ENCODE measurements around the gene GDPD3.
A peak's percentile ranks its signal among the peaks of the same experiment; 100 is the strongest.
"Not testable (repeated sequence)": the region's sequence is repeated elsewhere in the genome, so short reads cannot be mapped to it uniquely, and the experiment has no call there.

GDPD3 gene

DNA sequence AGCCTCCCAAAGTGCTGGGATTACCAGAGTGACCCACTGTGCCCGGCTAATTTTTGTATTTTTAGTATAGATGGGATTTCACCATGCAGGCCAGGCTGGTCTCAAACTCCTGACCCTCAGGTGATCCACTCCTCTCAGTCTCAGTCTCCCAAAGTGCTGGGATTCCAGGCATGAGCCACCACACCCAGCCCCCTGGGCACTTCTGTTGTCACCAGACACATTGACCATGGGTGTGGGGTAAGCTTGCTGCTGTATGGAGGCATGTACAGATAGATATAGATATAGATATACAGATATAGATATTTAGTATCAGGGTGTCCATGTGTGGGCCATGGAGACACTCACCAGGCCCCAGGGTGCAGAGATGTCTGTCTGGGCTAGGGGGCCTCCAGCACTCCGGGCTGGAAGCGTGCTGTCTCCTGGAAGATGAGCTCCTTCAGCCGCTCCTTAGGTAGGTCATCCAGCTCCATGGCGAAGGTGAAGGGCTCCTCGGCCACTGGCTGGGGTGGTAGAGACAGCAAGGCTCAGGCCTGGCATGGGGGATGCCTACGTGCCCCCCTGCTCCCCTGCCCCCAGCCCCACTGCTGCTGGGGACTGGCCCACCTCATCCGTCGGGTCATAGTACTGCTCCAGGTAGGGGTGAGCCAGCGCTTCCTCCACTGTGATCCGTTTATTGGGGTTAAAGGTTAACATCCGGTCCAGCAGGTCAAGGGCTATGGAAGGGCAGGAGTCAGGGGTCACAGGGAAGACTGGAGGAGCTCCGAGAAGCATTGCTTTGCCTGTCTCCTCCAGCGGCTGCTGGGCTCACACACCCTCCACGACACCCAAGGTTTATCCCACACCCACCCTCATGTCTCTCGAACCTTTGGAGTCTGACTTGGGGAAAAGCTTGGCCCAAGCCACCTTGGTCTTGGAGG lies 3.2 kb upstream of the GDPD3 start:
- peaks cover 3% of the 10 kb centered on the region; the same call in 1 of the 2 replicates for H3K36me3 ChIP-seq (ENCODE audit: insufficient read depth, low read length)
- no peak overlapping the region for H3K9ac ChIP-seq (ENCODE audit: low read depth, low read length)
- 0 out of 2 replicates have a peak, but pooled peaks cover 3% of the 10 kb centered on the region for H3K4me1 ChIP-seq (ENCODE audit: insufficient read depth, low read length)
- no peaks in the 10 kb centered on the region for H3K9me3 ChIP-seq (ENCODE audit: control insufficient read depth, insufficient read depth, low read length)

DNA sequence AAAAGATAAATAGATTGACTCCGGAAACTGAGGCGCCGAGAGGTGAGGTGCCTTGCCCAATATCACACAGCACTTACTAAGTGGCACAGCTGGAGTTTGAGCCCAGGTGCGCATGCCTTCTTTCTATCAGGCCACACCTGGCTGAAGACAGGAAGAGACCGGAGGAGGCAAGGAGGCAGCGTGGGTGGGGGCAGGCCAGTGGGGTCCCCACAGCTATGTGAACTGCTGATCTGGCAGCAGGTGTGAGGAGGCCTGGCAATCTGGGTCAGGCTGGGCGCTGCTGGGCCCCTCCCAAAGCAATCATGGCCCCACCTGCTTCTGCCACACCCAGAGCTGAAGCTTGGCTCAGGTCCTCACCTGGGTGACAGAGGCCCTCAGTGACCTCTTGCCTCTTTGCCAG lies 1.9 kb upstream of the GDPD3 start:
- Histone ChIP-seq H3K9me3 (ENCODE audit: control insufficient read depth, insufficient read depth, low read length) (no peaks in the 10 kb centered on the region), H3K4me1 (ENCODE audit: insufficient read depth, low read length) (0 out of 2 replicates have a peak, but pooled peaks cover 3% of the 10 kb centered on the region), H3K9ac (ENCODE audit: low read depth, low read length) (no peak overlapping the region), H3K36me3 (ENCODE audit: insufficient read depth, low read length) (peaks cover 3% of the 10 kb centered on the region; the same call in 1 of the 2 replicates)

DNA sequence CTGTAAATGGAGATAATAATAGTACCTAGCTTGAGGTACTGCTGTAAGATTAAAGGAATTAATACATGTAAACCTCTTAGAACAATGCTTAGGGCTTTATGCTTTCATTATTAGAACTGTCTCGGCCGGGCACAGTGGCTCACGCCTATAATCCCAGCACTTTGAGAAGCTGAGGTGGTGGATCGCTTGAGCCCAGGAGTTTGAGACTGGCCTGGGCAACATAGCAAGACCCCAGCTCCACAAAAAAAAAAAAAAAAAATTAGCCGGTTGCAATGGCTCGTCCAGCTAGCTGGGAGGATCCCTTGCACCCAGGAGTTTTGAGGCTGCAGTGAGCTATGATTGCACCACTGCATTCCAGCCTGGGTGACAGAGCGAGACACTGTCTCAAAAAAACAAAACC lies 1.5 kb upstream of the GDPD3 start:
- not testable (repeated sequence) for H3K36me3 ChIP-seq (ENCODE audit: insufficient read depth, low read length); H3K9ac ChIP-seq (ENCODE audit: low read depth, low read length)

DNA sequence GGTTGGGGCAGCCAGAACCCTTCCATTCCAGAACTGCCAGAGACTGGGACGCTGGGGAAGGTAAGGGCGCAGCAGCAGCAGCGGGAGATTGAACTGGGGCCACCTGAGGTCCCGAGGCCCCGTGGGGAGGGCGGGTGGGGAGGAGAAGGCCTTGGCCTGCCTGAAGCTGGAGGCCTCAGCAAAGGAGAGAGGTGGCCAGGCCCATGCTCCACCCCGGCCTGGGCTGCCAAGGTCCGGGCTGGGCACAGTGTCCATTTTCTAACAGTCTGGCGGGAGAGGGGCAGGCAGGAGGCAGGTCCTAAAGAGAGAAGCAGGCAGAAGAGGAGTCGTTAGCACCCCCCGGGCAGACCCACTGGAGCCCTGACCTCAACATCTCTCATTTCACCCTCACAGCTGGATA lies 1.1 kb upstream of the GDPD3 start:
- H3K9ac ChIP-seq (ENCODE audit: low read depth, low read length), result no peak overlapping the region
- 0 out of 2 replicates have a peak, but pooled peaks cover 3% of the 10 kb centered on the region for H3K4me1 ChIP-seq (ENCODE audit: insufficient read depth, low read length)
- peaks cover 3% of the 10 kb centered on the region; the same call in 1 of the 2 replicates for H3K36me3 ChIP-seq (ENCODE audit: insufficient read depth, low read length)
- H3K9me3 ChIP-seq (ENCODE audit: control insufficient read depth, insufficient read depth, low read length), result no peaks in the 10 kb centered on the region

More for the DNA sequence above, 1.5 kb upstream of the GDPD3 start:
- H3K4me1 ChIP-seq (ENCODE audit: insufficient read depth, low read length); H3K9me3 ChIP-seq (ENCODE audit: control insufficient read depth, insufficient read depth, low read length): not testable (repeated sequence)

GRCh38 chr16:30113711-30114333 lies 485 bp upstream of the GDPD3 start:
- Histone ChIP-seq H3K4me1 (ENCODE audit: insufficient read depth, low read length) (0 out of 2 replicates have a peak, but pooled peaks cover 3% of the 10 kb centered on the region), H3K36me3 (ENCODE audit: insufficient read depth, low read length) (peaks cover 3% of the 10 kb centered on the region; the same call in 1 of the 2 replicates), H3K9ac (ENCODE audit: low read depth, low read length) (no peak overlapping the region), H3K9me3 (ENCODE audit: control insufficient read depth, insufficient read depth, low read length) (no peaks in the 10 kb centered on the region)

DNA sequence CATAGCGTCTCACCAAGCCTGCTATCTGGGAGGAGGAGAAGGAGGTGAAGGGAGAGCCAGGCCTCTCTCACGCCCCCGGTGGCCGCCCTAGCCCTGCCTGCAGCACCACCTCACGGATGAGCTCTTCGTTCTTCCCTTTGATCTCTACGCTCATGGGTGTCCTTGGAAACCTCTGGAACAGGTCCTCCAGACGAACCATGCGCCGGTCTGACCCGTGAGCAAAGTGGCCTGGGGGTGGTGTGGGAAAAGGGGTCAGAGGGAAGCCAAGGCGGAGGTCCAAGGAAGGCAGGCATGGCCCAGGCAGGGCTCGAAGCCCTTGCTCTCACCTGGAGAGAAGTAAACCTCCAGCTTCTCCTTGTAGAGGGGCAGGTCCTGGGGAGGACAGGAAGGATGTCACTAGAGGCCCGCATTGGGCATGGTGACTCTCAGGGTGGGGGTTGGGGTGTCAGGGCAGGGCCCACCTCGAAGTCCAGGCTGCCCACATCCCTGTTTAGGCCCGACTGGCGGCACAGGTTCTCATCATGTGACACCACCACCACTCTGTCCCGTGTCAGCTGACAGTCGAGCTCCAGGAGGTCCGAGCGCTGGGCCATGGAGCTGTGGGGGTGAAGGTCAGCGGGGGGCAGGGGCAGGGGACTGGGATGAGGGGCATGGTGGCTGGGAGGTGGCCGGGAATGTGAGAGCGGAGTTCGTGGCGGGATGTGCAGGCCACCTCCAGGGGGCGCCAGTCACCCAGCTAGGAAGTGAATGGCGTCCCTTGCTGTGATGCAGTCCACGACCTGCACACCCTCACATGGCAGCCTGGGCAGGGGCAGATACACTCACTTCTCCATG lies 923 bp downstream of the GDPD3 start:
- no peaks in the 10 kb centered on the region for H3K36me3 ChIP-seq (ENCODE audit: insufficient read depth, low read length)
- H3K4me1 ChIP-seq (ENCODE audit: insufficient read depth, low read length), result 0 out of 2 replicates have a peak, but pooled peaks cover 3% of the 10 kb centered on the region
- H3K9me3 ChIP-seq (ENCODE audit: control insufficient read depth, insufficient read depth, low read length), result no peaks in the 10 kb centered on the region
- no peak overlapping the region for H3K9ac ChIP-seq (ENCODE audit: low read depth, low read length)

GRCh38 chr16:30110661-30111060 lies 2.7 kb downstream of the GDPD3 start:
- H3K36me3 ChIP-seq (ENCODE audit: insufficient read depth, low read length), result no peaks in the 10 kb centered on the region
- no peak overlapping the region for H3K9ac ChIP-seq (ENCODE audit: low read depth, low read length)
- H3K4me1 ChIP-seq (ENCODE audit: insufficient read depth, low read length), result 0 out of 2 replicates have a peak, but pooled peaks cover 3% of the 10 kb centered on the region
- no peaks in the 10 kb centered on the region for H3K9me3 ChIP-seq (ENCODE audit: control insufficient read depth, insufficient read depth, low read length)

GRCh38 chr16:30108059-30108850 lies 5.1 kb downstream of the GDPD3 start:
- H3K4me1 ChIP-seq (ENCODE audit: insufficient read depth, low read length), result 0 out of 2 replicates have a peak, but pooled peaks cover 3% of the 10 kb centered on the region
- no peak overlapping the region for H3K9ac ChIP-seq (ENCODE audit: low read depth, low read length)
- no peaks in the 10 kb centered on the region for H3K9me3 ChIP-seq (ENCODE audit: control insufficient read depth, insufficient read depth, low read length)
- no peaks in the 10 kb centered on the region for H3K36me3 ChIP-seq (ENCODE audit: insufficient read depth, low read length)

GRCh38 chr16:30104492-30104891 lies 8.8 kb downstream of the GDPD3 start:
- H3K9ac ChIP-seq (ENCODE audit: low read depth, low read length), result no peak overlapping the region
- H3K36me3 ChIP-seq (ENCODE audit: insufficient read depth, low read length), result no peaks in the 10 kb centered on the region
- H3K4me1 ChIP-seq (ENCODE audit: insufficient read depth, low read length), result no peaks in the 10 kb centered on the region
- H3K9me3 ChIP-seq (ENCODE audit: control insufficient read depth, insufficient read depth, low read length), result no peaks in the 10 kb centered on the region

DNA sequence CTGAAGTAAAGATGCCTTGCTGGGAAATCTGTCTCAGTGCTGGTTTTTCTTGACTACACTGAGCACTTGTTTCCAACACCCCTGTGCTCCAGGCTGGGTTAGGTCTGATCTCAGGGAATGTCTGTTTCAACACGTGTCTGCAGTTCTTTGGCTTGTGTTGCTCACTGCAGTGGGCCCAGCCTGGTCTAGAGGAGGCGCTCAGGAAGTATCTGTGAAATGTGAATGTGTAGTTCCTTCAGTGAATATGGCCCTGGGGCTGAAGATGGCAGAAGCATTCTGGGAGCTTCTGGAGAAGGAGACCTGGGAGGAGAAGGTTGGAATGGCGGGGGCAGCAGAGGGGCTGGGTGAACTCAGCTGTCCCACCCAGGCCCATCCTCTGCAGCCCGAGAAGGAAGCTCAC lies 9.2 kb downstream of the GDPD3 start:
- no peaks in the 10 kb centered on the region for H3K9me3 ChIP-seq (ENCODE audit: control insufficient read depth, insufficient read depth, low read length)
- H3K36me3 ChIP-seq (ENCODE audit: insufficient read depth, low read length), result no peaks in the 10 kb centered on the region
- no peak overlapping the region for H3K9ac ChIP-seq (ENCODE audit: low read depth, low read length)
- H3K4me1 ChIP-seq (ENCODE audit: insufficient read depth, low read length), result no peaks in the 10 kb centered on the region

- H3K4me1 ChIP-seq (ENCODE audit: insufficient read depth, low read length), result no peaks in the 10 kb centered on the region
- H3K36me3 ChIP-seq (ENCODE audit: insufficient read depth, low read length), result no peaks in the 10 kb centered on the region
- peaks cover 19% of the 10 kb centered on the region for H3K9me3 ChIP-seq (ENCODE audit: control insufficient read depth, insufficient read depth, low read length)
- peak overlapping the region; percentile 52; the same call in 1 of the 2 replicates for H3K9ac ChIP-seq (ENCODE audit: low read depth, low read length)
Measured at GRCh38 chr16:30096862-30097563, 16.3 kb downstream of the GDPD3 start.

DNA sequence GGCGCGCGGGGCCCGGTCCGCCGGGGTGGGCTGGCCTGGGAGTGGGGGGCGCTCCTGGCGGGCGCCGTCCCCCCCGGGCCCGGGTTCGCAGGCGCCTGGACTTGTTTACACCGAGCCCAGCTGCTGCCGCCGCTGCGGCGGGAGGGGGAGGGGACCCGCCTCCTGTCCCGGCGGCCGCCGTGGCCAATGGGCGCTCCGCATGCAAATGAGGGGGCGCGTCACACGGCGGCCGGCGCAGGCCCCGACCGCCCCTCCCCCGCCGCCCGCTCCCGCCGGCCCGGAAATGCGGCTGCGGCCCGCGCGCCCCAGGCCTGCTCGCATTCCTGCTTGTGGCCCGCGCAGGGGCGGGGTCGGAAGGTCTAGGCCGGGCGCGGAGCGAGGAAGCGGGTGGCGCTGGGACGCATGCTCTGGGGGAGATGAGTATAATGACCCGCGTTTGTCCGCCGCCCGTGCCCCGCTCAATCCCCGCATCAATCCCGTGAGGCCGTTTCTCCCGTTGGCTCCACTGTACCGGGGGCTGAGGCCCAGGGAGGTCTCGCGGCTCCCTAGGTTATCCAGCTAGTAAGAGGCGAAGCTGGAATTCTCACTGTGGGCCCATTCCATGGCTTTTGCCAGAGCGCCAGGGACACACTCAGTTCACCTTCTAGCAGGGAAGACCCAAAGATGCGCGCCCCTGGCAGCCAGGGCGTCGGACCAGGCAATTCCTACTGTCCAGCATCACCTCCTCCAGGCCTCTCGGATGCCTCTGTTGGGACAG lies 17.1 kb downstream of the GDPD3 start, which contains the start of gene YPEL3:
TSS of gene YPEL3 (minus strand) at position 109 of the 757 bp plus-strand sequence. CDS start 731 bp downstream, outside the sequence.
- Histone ChIP-seq H3K36me3 (ENCODE audit: insufficient read depth, low read length) (no peaks in the 10 kb centered on the region), H3K9ac (ENCODE audit: low read depth, low read length) (peak within 1 kb of the TSS; percentile 52), H3K4me1 (ENCODE audit: insufficient read depth, low read length) (no peaks in the 10 kb centered on the region), H3K9me3 (ENCODE audit: control insufficient read depth, insufficient read depth, low read length) (peaks cover 19% of the 10 kb centered on the region)
